K562 (cell line): ENCODE measurements around the gene ARL3. TPM values are rescaled to one million over a fixed set of nuclear protein-coding genes. Genes with fewer than 3 reads are reported as not detected.

ENCODE experiments used
- KLF10 ChIP-seq: fragments of 250-450 bp; sonication (Bioruptor Pico); IDR thresholded peaks from 2 replicates; pipeline ENCODE4 v1.6.1; 2021; ENCODE audit warnings: matching md5 sums
- POLR2AphosphoS5 ChIP-seq: IDR thresholded peaks from 2 replicates; pipeline ENCODE4 v1.6.1; 2011; ENCODE audit warnings: mild to moderate bottlenecking, low read depth, low read length, moderate library complexity; ENCODE audit not compliant: control insufficient read depth, insufficient read depth
- ZNF224 ChIP-seq: sonication (generic); formaldehyde crosslinking; IDR thresholded peaks from 2 replicates; pipeline ENCODE4 v1.8.0; 2022; ENCODE audit warnings: mild to moderate bottlenecking, missing genetic modification reagents
- ZNF232 ChIP-seq: sonication (generic); formaldehyde crosslinking; IDR thresholded peaks from 2 replicates; pipeline ENCODE4 v1.8.0; 2022; ENCODE audit warnings: mild to moderate bottlenecking, missing genetic modification reagents
- ZNF324 ChIP-seq: fragments of 250-450 bp; sonication (Bioruptor Pico); IDR thresholded peaks from 2 replicates; pipeline ENCODE4 v1.4.0; 2020; ENCODE audit warnings: mild to moderate bottlenecking
- polyA plus RNA-seq, 8 experiments: library from polyadenylated mRNA; depleted of rRNA in 4 of 8; stranded (reverse) in 5 of 8; unstranded in 3 of 8; fragments of >200 nt; fragmentation: Nextera tagmentation in 2 of 8; fragmentation: Illumina TruSeq in 1 of 8; extraction: Ambion mirVana in 2 of 8; extraction: Trizol in 1 of 8; gene quantifications; 2 replicates each; pipeline versions ENCODE4 v1.2.1 to v1.2.3, GENCODE V29; 2011 to 2014; ENCODE audit warnings: inconsistent platforms in 1 of 8, missing spikeins in 1 of 8
- total RNA-seq, 7 experiments: library from RNA; depleted of rRNA in 6 of 7; stranded (reverse); fragments of >200 nt in 6 of 7; fragmentation: Illumina TruSeq in 2 of 7; extraction: Trizol in 2 of 7; gene quantifications; 2 replicates each; pipeline versions ENCODE4 v1.2.1 to v1.2.3, GENCODE V29; 2011 to 2021; ENCODE audit warnings: low replicate concordance in 1 of 7
- TF ChIP-seq, protein P1 (sequence below): fragments of 450-650 bp; IDR thresholded peaks from 2 replicates; pipeline ENCODE4 v1.6.1; 2014; ENCODE audit warnings: low read depth, mild to moderate bottlenecking, moderate library complexity, borderline replicate concordance
- TF ChIP-seq, protein P2 (sequence below): fragments of 250-450 bp; sonication (Bioruptor Pico); IDR thresholded peaks from 2 replicates; pipeline ENCODE4 v1.4.0; 2020; ENCODE audit warnings: mild to moderate bottlenecking

The ARL3 gene
- total and polyA plus RNA-seq, 9 of the 15 experiments (the other 6 are each of a cell fraction or from before 2014, with no cell fraction given): 2.9 to 8.9 (median 4.8) TPM

DNA sequence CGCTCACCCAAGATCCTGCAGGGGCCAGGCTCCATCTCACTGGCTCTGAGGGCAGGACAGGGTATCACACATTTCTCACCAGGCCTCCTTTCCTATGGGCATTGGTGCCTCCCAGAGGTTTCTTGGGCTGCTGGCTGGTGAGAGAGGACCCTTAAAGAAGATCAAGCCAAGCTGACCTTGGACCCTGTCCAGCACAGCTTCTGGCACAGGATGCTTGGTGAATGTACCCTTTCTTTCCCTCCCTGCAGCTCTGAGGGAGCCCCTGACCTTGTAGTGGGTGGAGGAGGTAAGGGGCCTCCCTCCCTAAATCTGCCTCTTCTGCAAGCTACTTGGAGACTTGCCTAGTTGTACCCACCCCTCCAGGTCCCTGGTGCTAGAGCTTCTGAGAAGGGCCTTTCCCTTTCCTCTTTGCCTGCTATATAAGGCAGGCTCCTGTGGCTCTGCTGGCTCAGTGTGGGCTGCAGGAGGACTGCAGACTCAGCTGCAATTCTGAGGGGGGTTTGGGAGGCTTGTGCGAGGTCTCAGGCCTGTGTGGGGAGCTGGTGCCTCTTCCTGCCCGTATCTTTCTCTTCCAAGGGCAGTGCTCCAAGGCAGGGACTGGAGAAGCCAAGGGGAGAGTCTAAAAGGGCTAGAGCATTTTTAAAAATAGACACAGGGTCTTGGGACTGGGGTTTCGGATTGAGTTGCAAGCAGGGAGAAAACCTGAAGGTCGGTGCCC is 81.6 kb downstream of the ARL3 start (continued):
- TF ChIP-seq ZNF232: no peak
- TF ChIP-seq, protein P1, sequence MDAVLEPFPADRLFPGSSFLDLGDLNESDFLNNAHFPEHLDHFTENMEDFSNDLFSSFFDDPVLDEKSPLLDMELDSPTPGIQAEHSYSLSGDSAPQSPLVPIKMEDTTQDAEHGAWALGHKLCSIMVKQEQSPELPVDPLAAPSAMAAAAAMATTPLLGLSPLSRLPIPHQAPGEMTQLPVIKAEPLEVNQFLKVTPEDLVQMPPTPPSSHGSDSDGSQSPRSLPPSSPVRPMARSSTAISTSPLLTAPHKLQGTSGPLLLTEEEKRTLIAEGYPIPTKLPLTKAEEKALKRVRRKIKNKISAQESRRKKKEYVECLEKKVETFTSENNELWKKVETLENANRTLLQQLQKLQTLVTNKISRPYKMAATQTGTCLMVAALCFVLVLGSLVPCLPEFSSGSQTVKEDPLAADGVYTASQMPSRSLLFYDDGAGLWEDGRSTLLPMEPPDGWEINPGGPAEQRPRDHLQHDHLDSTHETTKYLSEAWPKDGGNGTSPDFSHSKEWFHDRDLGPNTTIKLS: no peak
- TF ChIP-seq, protein P2, sequence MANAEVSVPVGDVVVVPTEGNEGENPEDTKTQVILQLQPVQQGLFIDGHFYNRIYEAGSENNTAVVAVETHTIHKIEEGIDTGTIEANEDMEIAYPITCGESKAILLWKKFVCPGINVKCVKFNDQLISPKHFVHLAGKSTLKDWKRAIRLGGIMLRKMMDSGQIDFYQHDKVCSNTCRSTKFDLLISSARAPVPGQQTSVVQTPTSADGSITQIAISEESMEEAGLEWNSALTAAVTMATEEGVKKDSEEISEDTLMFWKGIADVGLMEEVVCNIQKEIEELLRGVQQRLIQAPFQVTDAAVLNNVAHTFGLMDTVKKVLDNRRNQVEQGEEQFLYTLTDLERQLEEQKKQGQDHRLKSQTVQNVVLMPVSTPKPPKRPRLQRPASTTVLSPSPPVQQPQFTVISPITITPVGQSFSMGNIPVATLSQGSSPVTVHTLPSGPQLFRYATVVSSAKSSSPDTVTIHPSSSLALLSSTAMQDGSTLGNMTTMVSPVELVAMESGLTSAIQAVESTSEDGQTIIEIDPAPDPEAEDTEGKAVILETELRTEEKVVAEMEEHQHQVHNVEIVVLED (CRISPR knock-in tag): no peak
- no peak for TF ChIP-seq POLR2AphosphoS5
- no peak for TF ChIP-seq ZNF324 (CRISPR knock-in tag)
- no peak for TF ChIP-seq ZNF224 (CRISPR knock-in tag)
- TF ChIP-seq KLF10 (CRISPR knock-in tag): no peak
- TF ChIP-seq, all 486 proteins: peak for 0
